GM18909 (cell line): ENCODE measurements around the gene PPM1F.

Source experiments
- ATAC-seq: cut with Tn5 transposase; IDR thresholded peaks from one replicate; pipeline ENCODE4 v1.9.1; 2021; ENCODE audit warnings: mild to moderate bottlenecking; ENCODE audit not compliant: unreplicated experiment, poor library complexity

PPM1F gene, protein sequence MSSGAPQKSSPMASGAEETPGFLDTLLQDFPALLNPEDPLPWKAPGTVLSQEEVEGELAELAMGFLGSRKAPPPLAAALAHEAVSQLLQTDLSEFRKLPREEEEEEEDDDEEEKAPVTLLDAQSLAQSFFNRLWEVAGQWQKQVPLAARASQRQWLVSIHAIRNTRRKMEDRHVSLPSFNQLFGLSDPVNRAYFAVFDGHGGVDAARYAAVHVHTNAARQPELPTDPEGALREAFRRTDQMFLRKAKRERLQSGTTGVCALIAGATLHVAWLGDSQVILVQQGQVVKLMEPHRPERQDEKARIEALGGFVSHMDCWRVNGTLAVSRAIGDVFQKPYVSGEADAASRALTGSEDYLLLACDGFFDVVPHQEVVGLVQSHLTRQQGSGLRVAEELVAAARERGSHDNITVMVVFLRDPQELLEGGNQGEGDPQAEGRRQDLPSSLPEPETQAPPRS

DNA sequence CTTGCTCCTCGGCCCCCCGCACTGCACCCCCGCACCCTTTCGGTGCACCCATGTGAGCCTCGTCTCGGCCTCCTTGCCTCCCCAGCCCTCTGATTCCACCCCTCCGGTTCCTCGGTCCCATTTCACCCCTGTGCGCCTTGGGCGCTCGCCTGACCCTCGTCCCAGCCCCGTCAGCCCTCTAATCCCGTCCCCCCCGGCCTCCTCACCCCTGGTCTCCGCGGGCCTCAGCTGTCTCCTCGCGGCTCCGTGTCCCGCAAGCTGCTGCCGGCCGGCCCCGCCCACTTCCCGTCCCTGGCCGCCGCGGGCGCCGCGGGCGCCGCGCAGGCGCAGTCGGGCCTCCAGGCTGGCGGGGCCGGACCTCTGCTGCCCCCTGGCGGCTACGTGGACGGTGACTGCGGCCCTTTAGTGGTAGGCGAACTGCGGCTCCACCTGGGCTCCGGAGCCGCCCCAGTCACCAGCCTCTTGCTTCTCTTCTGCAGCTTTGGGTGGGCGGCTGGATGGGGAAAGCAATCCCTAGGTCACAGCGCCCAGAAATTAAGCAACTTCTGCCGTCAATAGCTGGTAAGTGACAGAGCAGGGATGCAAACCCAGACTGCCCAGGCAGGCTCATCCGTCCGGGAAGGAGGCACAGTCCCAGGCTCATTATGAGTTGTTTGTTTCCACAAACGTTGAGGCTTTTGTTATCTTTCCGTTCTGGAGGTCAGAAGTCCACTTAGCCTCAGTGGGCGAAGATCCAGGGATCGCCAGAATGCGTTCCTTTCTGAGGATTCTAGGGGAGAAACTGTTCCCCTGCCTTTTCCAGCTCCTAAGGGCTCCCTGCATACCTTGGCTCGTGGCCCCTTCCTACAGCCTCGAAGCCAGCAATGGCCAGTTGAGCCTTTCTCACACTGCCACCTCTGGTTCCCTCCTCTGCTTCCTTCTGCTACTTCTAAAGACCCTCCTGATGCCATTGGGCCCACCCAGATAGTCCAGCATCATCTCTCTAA lies at the start of gene PPM1F:
Gene PPM1F, minus strand, starts transcription at position 263 of the 986 bp plus-strand sequence. CDS start 6,800 bp downstream, outside the sequence.
- ATAC-seq: peak; percentile 72

DNA sequence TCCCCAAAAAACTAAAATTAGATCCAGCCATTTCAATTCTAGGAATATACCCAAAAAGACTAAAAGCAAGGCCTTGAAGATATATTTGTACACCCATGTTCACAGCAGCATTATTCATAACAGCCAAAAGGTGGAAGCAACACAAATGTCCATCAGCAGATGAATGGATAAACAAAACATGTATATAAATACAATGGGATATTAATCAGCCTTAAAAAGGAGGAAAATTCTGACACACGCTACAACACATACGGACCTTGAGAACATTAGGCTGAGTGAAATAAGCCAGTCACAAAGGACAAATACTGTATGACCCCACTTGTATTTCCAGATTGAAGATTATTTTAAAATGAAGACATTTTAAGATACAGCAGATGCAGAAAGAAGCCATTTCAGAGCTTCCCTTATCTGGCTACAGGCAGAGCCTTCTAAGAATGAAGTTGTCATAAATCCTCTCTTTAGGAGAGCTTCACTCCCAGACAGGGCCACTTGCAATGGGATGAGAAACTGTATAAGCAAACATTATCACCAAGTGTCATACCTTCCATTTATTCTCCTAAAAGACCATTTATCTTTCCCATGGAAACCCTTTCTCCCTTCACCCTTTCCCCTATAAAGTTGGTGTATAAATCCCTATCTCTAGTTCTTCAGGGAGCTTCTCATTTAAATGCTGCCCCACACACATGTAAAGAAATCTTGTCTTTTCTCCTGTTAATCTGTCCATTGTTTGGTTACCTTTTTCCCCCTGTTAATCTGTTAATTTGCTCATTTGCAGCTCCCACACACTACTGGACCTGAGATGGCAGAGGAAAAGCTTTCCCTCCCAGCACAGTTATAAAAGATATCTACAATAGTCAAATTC lies 49.2 kb upstream of the PPM1F start:
- ATAC-seq: no peak

DNA sequence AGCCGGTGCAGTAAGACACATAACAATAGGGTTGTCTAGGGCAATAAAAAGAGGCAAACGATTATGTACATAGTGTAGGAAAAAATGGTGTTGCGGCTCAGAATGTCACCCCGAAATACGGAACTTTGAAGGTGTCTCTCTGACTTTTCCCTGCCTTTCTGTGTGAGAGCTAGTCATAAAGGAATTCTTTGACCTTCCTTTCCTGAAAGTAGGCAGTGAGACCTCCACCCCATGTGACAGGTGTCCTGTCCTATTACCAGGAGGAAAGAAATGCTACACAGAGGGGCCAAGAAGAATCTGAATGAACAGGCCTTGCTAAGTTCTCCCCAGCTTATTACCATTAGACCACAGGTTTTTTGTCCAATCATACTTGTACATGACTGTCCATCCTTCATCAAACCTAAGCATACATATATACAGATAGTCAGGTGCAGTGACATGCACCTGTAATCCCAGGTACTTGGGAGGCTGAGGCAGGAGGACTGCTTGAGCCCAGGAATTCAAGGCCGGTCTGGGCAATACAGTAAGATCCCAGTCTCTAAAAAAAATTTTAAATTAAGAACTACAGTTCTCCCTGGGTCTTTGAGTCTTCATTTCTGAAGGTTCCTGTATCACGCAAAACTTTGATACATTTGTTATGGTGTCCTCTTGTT lies 46.1 kb upstream of the PPM1F start:
- ATAC-seq: no peak

DNA sequence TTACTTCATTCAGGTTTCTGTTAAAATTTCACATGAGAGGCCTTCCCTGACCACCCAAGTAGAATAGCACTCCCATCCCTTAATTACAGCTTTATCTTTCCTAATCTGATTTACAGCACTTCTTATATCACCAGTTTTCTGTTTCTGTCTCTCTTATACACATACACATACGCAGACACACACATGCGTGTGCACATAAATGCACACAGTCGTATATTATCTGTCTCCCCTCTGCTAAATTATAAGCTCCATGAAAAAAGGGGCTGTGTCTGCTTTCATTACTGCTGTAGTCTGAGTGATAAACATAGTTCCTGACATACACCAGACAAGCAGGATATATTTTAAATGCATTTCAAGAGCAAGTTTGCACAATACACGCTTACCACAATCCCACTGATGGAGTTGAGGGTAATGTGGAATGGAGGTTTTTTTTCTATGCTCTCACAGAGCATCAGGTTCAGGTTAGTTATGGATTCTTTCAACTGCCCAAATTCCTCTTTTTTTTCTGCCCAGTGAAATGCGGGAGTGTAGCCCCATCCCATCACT lies 43.6 kb upstream of the PPM1F start:
- ATAC-seq: no peak

DNA sequence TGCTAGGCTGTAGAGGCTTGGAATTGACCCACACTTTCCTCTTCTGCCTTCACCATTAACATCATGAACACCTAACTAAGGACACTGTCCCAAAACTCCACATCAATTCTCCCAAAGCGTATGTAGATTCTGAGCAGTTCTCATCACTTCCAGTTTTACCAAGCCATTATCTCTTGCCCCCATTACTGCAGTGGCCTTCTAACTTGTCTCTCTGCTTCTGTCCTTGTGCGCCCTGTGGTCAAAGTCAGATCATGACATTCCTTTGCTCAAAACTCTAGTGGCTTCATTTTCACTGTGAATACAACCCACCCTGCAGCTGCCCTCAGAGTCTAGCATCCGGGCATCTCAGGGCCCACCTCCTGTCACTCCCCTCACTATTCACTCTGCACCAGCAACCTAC lies 43.0 kb upstream of the PPM1F start:
- ATAC-seq: no peak

DNA sequence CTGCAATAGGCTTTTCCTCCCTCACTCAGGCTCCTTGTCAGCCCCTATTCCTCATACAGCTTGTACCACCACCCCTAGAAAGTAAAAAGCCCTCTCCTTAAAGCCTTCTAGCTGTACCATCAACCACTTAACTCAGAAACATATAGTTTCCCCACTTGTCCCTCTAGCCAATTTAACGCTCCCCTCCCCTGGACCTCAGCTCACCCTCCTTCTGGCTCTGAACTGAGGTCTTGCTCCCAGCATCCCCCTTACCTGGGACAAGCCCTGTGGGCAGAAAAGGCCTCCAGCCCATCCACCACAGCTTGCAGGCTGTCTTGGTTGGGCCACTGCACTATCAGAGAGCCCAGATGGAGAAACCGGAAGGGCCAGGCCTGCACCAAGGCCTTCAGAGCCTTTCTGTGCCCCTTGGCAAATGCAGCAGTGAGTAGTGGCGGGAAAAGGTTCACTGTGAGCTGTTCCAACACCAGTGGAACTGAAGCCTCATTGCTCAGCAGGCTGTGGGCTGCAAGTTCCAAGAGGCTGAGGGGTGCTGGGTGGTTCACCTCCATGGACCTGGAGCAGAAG lies 42.3 kb upstream of the PPM1F start:
- no peak for ATAC-seq

DNA sequence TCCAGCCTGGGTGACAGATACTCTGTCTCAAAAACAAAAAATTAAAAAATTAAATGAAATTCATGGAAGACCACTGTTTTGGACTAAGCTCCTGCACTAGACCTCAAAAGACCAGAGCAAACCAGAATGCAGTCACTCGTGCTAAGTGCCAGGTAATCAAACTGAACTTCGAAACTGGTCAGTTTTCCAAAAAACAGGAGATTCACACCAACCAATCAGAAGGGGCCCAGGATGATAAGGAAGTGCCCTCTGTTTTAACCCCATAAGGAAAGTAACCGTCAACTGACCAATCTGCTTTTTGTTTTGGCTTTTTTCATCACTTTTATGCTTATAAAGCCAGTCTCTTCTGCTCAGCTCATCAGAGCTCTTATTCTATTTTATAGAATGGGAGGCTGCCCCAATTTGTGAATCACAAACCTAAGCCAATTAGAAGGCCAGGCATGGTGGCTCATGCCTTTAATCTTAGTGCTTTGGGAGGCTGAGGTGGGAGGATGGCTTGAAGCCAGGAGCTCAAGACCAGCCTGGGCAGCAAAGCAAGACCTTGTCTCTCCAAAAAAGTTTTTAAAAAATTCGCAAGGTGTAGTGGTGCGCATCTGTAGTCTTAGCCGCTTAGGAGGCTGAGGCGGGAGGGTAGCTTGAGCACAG lies 40.1 kb upstream of the PPM1F start:
- no peak for ATAC-seq

DNA sequence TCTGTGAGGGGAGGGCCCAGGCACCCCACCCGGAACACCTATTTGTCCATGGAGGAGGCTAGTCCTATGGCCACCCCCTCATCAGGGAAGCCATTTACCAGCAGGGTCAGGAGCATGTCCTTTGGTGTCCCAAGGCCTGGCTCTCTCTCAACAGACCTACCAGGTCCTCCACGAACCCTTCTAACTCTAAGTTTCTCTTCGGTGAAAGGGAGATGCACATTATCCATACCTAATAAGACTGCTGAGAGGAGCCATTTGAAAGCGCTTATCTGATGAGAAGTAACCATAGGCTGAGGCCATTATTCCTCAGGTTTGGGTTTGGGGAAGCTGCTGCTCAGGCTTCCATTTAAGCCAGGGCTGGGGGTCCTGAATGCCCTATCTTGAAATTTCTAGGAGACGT lies 39.1 kb upstream of the PPM1F start:
- no peak for ATAC-seq

DNA sequence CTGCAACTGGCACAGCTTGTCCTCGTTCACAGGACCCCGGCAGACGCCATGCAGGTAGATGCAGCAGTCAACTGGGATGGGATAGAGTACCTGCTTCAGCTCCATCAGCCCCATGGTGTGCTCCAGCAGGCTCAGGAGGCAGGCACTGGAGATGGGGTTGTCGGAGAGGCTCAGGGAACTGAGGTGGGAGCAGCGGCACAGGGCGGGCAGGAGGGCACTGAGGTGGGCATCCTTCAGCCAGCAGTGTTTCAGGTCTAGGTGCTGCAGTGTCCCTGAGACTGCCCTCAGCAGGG lies 38.6 kb upstream of the PPM1F start:
- no peak for ATAC-seq

DNA sequence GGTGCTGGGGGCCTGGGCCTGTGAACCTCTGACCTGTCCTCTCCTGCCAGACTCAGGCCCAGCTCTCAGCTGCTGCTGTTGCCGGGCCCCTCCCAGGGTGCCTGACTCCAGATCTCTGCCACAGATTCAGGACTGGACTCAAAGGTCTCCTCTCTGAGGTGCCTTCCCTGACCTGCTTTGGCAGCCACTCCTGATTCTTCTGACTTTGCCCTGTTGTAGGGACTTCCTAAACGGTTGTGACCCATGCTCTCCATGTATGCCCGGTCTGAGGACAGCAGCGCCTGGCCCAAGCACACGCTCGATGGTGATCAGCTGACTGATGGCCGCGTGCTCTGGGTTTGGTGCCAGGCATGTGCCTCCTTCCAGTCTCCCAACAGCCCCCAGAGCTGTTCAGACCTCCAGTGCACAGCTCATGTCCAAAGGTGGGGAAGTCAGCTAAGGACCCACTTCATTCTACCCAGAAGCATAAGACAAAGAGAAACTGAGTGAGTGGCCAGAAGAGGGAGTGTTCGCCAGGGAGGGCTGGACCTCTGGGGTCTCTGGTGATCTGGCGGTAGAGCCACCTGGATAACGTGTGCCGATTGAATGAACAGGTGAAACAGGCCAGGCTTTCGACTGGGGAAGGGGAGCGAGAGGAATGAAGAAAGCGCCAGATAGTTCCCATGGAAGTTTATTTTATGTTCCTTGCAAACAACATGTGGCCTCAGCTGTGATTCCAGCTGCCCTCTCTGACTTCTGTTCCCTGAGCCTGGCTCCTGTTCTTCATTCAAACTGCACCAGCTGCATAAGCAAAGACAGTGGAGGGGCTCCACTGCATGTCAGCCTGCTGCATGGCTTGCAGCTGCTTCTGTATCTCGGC lies 38.0 kb upstream of the PPM1F start:
- no peak for ATAC-seq

DNA sequence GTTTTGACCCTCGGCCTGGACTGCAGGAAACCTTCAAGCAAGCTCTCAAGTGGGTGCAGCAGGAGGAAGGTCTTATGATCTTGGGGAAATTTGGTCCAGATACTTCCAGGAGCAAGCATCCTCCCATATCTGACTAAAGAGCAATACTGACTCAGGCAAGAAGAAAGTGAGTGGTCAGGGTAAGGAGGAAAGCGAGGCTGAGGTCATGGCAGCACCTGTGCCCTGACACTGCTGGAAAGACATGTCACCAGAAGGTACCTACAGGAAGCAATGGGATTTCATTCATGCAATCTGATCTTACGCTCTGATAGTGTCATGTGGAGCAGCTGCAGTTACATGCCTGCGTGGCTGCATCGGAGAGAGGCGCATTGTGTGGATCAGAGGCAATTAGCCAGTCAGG lies 36.4 kb upstream of the PPM1F start:
- ATAC-seq: no peak

DNA sequence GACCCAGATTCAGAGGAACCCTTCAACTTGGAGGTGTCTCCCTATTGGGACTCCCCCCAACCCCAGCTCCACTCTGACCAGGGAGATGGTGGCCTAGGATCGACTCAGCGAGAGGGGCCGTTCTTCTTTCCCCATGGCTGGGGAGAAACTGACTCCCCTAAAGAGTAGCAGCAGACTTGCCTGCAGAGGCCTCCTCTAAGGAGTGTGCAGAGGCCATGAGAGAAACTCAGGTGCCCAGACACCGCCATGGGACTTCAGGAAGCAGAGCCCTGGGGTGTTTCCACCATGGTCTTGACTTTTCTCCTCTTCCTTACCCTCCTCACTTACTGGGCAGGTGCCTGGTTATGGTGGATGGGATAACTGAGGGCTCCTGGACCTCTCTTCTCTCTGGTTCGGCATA lies 32.6 kb upstream of the PPM1F start:
- no peak for ATAC-seq

DNA sequence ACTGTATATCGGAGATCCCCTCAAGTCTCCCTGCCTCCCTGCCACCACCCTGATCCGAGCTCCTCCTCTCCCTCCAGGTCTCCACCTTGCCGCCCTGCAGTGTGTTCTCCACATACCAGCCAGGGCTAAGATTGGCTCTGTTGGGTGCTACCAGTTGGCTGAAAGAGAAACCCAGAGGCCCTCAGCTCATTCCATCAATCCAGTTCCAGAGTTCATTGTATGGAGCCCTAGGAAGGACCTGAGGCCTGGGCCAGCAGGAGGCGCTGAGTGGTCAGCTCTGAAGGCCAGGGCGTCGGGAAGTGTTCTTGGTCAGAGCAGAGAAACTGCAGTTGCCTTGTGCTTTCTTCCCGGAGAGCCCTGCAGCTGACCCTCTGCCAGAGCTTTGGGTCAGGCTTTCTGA lies 32.1 kb upstream of the PPM1F start:
- no peak for ATAC-seq

DNA sequence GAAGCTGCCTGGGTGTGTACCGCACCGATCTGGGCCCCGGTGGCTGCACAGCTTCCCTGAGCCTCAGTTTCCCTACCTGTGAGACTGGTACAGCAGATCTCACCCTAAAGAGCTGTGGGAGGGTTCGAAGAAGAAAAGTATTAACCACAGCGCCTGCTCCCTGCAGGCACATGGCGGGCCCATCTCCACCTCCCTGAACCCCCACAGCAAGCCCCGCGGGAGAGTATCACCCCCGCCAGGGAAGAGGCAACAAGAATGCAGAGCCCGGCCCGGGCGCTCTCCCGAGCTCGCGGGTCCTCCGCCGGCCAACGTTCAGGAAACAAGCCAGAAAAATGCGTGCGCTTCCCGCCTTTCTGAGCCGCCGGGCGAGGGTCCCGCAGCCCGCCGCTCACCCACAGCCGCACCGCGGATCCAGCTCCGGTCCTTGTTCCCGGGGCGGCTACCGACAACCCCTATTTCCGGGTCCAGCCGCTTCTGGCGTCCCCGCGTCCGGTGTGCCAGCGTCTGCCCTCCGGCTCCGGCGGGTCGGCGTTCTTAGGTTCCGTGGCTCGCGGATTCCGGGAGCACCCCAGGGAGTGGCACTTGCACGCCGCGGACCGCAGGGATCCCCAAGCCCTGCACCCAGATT lies 29.8 kb upstream of the PPM1F start, which contains the start of gene TOP3B:
Gene TOP3B, minus strand, starts transcription at position 450 of the 628 bp plus-strand sequence. CDS start 7,078 bp downstream, outside the sequence.
- ATAC-seq: peak; percentile 57

DNA sequence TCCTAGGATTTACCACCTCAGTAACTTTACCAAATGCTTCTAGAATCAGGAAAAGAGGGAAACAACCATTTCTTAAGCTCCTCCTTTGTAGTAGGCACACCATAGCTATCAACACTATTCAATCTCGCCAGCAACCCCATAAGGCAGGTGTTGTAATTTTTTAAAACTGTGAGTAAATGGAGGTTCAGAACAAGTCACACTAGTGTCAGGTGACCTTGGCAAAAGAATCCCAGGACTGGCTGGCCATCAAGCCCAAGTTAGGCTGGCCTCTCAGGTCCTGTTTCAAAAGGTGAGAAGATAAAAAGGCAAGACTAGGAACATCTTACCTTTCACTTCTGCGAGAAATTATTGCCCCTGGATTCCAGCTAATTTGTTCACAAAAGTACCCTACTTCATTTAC lies 29.2 kb upstream of the PPM1F start:
- ATAC-seq: no peak

DNA sequence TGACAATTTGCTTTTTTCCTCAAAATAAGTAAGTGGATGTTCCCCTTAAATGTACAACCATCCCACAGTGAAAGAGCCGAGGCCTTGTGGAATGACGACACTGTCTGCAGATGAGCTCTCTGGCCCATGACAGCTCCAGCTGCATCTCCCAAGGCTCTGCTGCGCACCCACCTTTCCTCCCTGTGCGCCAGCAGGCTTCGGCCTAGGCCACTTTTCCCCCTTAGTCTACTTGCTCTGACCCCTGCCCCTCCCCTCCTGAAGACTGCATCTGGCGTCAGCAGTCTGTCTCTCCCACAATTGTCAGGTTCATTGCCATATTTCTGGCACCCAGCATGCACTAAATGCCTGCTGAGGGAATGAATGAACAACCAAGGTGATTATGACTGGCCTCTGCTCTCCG lies 27.9 kb upstream of the PPM1F start:
- no peak for ATAC-seq
